ENCODE measurements around the gene GPATCH2.
"Not testable (repeated sequence)": the region's sequence is repeated elsewhere in the genome, so short reads cannot be mapped to it uniquely, and the experiment has no call there.

The GPATCH2 gene

GRCh38 chr1:217433664-217434063 is 197.2 kb downstream of the GPATCH2 start:
- DNase-seq: no peak

GRCh38 chr1:217432339-217432738 is 198.6 kb downstream of the GPATCH2 start:
- DNase-seq: no peak

- no peak for DNase-seq
Observed at GRCh38 chr1:217431395-217431794, 199.5 kb downstream of the GPATCH2 start.

GRCh38 chr1:217425422-217425821 is 205.5 kb downstream of the GPATCH2 start:
- no peak for DNase-seq

- no peak for DNase-seq
Observed at GRCh38 chr1:217419194-217419551, 211.7 kb downstream of the GPATCH2 start.

- DNase-seq: no peak
Observed at GRCh38 chr1:217418269-217419193, 212.4 kb downstream of the GPATCH2 start.

GRCh38 chr1:217417363-217417762 is 213.5 kb downstream of the GPATCH2 start:
- no peak for DNase-seq

- no peak for DNase-seq
Observed at GRCh38 chr1:217407534-217408001, 223.3 kb downstream of the GPATCH2 start.

GRCh38 chr1:217403026-217403720 is 227.7 kb downstream of the GPATCH2 start:
- no peak for DNase-seq

GRCh38 chr1:217402301-217402700 is 228.6 kb downstream of the GPATCH2 start:
- no peak for DNase-seq

- no peak for DNase-seq
Observed at GRCh38 chr1:217393896-217394295, 237.0 kb downstream of the GPATCH2 start.

- DNase-seq: no peak
Observed at GRCh38 chr1:217392441-217392840, 238.4 kb downstream of the GPATCH2 start.

- DNase-seq: no peak
Observed at GRCh38 chr1:217389895-217390294, 241.0 kb downstream of the GPATCH2 start.

GRCh38 chr1:217388522-217389065 is 242.3 kb downstream of the GPATCH2 start:
- no peak for DNase-seq

GRCh38 chr1:217381773-217382172 is 249.1 kb downstream of the GPATCH2 start:
- not testable (repeated sequence) for DNase-seq

GRCh38 chr1:217379804-217380203 is 251.1 kb downstream of the GPATCH2 start:
- not testable (repeated sequence) for DNase-seq

- no peak for DNase-seq
Observed at GRCh38 chr1:217379336-217379735, 251.6 kb downstream of the GPATCH2 start.

Data from NCI-H1930 (cell line).